Hematopoietic multipotent progenitor cell treated with erythropoietin and hydrocortisone succinate and interleukin-3 and kit ligand, for 8 days (in vitro differentiated cells): ENCODE results near the gene SDHAF3.
"Not testable (repeated sequence)": the region's sequence is repeated elsewhere in the genome, so short reads cannot be mapped to it uniquely, and the experiment has no call there.

Source experiments
- DNase-seq: peaks from one replicate; pipeline ENCODE4 v3.0.0-alpha.2; 2015

Gene SDHAF3

DNA sequence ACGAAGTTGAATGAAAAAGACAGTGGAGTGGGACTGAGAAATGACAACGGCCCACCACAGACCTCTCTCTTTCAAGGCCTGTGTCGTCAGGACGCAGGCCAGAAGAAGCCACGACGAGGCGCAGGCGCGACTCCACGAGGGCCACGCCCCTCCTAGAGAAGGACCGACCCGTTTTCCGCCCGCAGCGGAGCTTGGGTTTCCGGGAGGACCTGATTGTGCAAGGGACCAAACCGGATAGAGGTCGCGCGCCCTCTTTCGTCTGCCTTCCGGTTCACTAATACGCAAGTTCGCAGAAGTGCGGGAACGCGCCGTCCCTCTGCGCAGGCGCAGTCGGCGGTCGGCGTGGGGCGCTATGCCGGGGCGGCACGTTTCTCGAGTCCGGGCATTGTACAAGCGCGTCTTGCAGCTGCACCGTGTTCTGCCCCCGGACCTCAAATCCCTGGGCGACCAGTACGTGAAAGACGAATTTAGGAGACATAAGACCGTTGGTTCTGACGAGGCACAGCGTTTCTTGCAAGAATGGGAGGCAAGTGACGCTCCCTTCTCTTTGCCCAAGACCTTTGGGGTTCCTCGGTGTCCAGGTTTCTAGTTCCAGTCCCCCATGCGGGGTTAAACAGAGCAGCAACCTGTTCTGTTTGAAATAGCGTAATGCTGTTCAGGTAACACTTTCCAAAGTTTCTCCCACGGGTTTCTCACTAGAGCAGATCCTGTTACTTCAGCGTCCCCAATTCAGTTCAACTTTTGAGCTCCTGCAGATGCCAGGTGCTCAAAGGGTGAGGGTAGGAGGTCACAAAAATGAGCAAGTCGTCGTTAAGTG is at the start of gene SDHAF3:
Gene SDHAF3 (plus strand): TSS at position 327 of the 817 bp plus-strand sequence. CDS start 26 bp downstream, at position 353.
- DNase-seq: peak; percentile 98

DNA sequence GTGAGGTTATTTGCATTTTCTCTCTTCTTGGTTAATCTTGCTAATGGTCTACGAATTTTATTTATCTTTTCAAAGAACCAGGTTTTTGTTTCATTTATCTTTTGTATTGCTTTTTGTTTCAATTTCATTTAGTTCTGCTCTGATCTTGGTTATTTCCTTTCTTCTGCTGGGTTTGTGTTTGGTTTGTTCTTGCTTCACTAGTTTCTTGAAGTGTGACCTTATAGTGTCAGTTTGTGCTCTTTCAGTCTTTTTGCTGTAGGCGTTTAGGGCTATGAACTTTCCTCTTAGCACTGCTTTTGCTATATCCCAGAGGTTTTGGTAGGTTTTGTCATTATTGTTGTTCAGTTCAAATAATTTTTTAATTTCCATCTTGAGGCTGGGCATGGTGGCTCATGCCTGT is 45.5 kb upstream of the SDHAF3 start:
- DNase-seq: not testable (repeated sequence)

DNA sequence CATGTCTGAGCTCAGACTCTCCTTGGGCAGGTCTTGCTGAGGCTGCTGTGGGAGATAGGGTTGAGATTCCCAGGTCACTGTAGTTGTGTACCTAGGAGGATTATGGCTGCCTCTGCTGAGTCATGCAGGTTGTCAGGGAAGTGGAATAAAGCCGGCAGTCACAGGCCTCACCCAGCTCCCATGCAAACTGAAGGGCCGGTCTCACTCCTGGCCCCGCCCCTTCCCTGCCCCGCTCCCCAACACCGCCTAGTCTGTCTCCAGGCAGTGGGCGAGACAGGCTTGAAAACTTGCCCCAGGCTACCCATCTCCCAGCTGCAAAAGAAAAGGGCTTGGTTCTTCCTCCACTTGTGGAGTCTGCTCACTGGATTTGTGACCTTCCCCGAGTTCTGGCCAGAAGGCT is 41.6 kb upstream of the SDHAF3 start:
- no peak for DNase-seq

DNA sequence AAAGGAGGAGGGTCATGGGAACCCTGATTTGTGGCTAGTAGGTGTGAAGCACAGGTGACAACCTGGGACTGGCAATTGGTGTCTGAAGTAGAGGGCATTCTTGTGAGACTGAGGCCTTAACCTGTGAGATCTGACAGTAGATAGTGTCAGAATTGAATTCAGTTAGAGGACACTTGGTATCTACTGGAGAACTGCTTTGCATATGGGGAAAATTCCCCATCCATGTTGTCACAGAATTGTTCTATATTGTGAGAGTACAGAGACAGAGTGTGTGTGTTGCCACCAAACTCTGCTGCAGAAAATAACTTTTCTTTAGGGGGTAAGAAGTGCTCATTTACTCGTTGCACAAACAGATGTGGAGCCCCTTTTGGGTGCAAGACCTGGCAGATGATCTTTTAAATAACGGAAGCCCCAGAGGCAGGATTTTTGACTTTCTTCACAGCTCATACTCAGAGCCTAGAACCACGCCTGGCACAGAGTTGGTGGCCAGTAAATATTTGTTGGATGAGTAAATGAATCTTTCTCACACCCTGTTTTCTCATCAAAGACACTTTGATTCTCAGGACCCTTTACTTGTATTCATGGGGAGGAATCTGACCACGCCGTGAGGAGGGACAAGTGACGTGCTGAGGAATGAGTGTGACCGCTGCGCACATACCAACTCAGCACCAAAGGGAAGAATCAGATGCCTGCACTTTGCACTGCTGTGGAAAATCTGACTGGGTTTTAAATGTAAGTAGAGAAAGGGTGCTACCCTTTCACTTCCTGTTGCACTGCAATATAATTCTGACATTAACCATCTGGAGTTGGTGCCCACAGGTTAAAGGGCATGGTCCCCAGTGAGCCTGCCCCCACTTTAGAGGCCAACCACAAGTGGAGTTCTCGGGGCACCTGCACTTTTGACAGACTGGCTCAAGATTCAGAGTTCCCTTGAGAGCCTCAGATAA is 39.2 kb upstream of the SDHAF3 start:
- DNase-seq: no peak

DNA sequence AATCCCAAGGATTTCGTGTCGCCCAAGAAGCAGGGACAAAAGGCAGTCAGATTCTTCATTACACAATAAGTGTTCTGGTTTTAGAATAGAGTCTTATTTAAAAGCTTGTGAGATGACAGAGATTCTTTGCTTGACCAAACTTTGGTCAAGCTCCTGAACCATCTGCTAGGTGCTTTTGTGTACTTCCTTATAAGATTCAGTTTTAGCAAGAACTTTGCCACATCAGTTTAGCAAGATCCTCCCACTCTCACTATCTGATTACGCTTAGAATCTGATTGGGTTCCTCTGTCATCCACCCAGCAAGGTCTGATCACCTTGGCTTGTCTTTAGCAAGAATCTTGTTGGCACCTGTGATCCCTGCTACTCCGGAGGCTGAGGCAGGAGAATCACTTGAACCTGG is 38.2 kb upstream of the SDHAF3 start:
- DNase-seq: no peak

DNA sequence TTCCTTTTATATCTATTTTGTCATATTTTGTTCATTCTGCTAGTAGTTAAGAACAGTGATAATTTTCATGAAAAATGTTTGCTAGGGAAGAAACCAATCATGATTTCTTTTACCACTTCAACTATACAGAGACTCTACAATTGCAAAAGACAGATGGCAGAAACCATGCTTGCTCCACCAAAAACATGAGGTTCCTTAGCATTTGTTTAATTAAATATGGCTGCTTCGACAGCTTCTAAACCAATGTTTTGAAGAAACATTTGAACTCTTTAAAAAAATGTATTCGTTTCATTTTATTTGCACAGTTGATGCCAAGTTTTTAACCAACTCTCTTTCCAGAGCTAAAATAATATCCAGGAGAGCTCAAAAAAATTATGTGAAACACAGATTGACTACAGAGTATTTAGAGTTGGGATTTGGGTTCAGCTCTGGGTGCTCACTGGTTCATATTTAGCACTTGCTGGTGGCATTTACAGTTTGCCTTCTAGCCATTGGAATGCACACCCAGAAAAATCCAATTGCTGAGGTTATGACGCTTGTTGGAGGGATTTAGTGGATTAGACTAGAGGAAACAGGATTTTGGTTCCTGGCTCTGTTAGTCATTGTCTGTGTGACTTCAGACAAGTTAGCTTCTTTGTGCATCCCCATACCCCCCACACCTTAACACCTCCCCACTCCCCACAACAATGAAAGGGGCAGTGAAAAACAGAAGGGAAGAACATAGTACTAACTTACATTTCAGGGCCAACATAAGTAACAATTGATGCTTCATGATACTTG is 35.8 kb upstream of the SDHAF3 start:
- no peak for DNase-seq

DNA sequence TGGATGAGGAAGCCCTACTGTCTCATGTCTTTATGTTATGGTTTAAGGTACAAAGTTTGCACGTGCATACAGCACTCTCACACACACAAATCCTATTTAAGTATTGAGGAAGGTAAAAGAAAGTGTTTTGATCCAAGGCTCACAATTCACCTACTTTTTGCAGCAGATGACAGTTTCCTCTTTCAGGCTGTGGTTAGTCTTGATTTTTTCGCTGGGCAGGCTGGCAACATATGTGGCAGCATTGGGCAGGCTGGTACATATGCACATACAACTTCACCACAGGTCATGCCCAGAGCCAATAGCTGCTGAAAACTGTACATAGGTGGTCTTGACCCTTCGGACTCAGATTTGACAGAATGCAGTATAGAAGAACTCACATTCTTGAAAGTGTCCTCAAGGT is 29.1 kb upstream of the SDHAF3 start:
- DNase-seq: no peak

DNA sequence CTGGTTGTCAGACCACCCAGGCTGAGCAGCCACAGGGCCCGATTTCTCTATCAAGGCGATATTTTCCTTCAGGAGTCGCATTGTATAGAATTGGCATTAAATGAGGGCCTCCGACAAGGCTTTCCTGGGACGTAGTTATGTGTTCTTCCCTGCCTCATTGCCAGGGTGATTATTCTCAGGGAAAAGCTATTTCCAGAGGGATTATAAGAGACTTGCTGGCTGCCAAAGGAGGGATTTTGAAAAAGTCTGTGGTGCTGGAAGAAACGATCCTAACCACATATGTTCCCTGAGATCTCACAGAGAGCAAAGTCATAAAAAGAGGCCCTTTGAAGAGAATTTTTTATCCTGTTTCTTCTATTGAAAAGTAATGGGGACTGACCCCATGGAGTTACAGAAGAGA is 27.7 kb upstream of the SDHAF3 start:
- DNase-seq: no peak

DNA sequence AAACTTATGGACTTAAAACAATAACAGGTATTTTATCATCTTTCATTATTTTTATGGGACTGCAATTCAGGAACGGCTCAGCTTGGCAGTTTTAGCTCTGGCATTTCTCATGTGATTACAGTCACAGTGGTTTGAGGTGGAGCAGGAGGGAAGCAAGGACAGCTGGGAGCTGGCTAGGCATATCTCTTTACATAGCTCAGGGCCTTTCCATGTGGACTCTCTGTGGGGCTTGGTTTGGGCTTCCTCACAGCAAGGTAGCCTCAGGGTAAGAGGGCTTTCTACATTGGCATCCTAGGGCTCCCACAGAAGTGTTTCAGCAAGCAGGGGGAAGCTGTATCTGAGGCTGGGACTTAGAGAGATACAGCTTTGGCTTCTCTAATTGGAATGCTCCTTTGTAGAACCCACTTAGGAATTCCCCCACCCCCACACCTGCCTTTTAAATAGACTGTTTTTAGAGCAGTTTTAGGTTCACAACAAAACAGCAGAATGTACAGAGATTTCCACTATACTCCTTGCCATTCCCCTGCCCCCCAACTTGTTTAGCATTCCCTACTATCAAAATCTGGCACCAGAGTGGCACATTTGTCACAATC is 26.6 kb upstream of the SDHAF3 start:
- DNase-seq: no peak

DNA sequence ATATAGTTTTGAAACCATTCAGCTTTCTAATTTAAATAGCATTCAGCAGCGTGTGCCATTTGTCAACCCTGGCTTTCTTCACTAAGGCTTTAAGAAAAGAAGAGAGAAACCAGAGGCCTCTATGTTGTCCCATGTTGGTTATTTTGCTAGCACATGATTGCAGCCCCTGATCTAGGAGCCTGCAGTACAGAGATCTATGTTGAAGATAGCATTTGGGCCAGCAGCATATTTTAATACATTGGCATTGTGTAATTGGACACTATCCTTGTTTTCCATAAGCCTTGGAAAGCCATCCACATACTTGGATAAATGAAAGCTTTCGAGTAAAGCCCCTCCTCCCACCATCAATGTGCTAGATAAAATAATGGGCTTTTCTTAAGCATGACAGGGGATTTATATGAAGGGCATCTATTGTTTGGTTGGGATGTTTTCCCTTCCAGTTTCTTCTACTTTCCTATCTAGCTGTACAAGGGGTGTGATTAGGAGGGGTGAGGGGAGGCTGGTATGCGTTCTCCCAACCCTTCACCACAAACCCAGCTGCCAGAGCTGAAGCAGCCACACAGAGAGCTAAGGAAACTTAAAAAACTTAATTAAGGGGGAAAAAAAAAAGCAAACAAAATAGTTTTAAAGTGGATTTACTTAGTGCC is 23.1 kb upstream of the SDHAF3 start:
- DNase-seq: no peak

DNA sequence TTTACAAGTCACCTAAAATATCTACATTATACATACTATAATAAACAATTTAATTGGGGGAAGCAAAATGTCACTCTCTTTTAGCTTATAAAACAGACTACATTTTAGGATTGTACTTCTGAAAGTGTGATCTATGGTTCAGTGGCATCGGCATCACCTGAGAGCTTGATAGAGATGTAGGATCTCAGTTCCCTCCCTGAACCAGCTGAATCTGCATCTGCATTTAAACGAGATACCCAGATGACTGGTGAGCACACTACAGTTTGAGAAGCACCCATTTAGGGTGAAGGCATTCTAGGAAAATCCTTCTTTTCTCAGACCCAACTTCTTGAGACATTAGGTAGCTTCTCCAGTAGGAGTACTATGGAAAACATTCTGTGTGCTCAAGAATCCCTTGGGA is 21.5 kb upstream of the SDHAF3 start:
- DNase-seq: no peak

DNA sequence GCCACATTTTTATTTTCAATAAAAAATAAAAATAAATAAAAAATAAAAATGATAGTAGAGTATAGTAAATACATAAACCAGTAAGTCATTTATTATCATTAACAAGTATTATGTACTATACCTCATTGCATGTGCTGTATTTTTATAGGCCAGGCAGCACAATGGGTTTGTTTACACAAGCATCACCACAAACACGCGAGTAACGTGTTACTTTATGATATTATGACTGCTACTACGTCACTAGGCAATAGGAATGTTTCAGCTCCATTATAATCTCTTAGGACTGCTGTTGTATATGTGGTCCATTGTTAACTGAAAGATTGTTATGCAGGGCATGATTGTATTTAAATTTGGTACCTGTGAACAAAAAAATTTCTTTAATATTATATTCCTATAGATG is 20.8 kb upstream of the SDHAF3 start:
- DNase-seq: no peak

DNA sequence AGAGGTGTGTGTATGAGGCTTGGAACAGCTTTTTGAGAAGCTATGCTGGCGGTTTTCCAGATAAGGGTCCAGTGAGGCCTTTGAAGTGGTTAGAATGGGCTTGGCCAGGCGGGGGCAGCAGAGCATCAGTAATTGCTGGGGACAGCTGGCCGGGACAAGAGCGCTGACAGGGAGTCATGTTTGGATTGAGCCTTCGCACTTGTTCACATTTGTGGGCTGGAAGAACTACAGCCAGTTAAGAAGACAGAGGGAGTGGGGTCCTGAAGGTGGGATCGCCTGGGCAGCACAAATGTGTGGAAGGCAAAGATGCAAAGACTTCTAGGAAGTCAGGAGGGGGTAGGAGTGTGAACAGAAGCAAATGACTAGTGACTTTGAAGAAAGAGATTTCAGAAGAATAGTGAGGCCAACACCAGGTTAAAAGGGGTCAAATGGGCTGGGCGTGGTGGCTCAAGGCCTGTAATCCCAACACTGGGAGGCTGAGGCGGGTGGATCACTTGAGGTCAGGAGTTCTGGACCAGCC is 12.7 kb upstream of the SDHAF3 start:
- peak; percentile 84 for DNase-seq

DNA sequence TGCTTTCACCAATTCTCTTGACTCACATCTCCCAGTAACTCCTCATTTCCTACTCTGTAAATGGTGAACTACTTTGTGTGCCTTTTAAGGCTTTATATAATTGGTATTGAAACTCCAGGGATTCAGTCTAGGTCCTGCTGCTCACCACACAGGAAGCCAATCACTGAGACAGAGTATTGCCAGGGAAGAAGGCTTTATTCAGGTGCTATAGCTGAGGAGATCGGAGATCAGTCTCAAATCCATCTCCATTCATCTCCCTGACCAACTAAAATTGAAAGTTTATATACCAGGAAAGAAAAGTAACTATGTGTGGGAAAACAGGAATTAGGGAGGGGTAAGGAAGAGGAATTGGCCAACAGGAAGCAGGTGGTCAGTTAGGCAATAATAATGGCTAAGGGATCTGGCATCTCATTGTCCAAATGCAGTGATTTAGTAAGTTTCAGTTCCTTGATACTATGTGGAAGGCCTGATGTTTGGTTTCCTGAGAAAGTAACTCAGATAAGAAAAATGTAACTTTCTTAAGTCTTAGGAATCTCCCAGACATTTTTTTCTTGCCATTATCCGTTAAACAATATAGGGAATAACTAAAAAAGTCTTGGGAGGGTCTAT is 10.2 kb upstream of the SDHAF3 start:
- no peak for DNase-seq

DNA sequence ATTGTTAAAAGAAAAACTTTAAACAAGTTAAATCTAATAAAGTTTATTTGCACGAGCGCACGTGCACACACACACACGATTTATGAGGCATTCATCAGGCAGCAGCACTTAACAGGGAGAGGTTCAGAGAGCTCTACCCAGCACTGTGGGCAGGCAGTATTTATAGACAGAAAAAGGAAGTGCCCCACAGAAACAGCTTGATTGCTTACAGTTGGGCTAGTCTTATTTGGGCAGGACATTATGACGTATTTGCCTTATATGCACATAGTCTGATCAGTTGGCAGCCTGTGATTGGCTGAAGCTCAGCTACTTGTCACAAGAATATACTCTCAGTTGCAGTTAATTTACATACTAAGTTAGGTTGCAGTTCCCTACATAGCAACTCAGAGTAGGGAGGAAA is 1.2 kb upstream of the SDHAF3 start:
- peak; percentile 33 for DNase-seq

DNA sequence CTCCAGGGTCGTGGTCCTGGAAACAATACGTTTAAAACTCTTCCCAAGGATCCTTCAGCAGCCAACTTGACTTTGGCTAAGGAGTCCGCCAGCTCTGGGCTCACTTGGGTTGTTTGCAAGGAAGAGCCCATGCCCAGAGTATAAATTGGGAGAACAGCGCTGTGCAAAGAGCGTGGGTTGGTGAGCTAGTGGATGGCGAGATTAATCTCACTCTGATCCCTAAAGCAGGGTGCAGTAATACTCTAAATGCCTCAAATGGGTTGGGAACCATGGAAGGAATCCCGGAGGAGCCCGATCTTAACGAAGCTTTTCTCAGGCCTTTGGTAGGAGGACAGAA is 495 bp upstream of the SDHAF3 start:
- DNase-seq: no peak

DNA sequence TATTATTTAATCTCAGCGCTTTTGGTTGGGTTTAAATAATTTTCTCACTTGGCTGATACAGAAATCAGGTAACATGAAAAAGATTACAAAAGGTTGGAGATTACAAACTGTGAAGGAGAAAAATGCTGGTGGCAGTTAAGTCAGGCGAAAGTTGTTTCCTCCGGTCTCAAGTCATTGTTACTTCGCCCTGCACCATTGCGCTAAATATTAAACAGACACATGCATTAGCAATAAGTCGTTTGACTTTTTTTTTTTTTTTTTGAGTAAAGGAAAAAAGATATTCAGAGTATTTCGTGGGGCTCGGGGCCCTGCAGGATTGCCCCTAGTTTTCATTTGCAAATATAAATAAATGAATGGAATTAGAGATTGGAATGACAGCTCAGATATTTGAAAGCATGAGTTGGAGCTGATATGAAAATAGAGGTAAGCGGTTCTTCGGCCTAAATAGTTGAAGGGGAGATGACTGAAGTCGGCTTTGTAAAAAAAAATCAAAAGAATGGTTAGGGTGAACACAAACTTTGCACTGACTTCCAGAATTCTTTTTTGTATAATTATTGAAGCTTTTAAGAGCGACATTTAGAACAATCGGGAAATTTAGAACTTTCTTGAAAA is 914 bp downstream of the SDHAF3 start:
- DNase-seq: peak; percentile 49

DNA sequence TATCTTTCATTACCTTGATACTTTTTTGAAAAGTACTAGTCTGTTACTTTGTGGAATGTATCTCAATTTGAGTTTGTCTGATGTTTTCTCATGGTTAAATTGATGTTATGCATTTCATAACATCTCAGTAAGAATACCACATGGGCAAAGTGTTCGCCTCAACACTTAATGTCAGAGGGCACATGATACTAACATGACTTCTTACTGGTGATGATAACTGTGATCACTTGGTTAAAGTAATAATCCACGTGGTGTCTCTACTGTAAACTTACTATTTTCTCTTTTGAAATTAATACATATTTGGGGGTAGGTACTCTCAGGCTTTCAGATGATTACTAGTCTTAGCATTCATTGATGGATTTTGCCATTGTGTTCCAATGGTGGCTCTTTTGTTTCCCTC is 2.2 kb downstream of the SDHAF3 start:
- no peak for DNase-seq

DNA sequence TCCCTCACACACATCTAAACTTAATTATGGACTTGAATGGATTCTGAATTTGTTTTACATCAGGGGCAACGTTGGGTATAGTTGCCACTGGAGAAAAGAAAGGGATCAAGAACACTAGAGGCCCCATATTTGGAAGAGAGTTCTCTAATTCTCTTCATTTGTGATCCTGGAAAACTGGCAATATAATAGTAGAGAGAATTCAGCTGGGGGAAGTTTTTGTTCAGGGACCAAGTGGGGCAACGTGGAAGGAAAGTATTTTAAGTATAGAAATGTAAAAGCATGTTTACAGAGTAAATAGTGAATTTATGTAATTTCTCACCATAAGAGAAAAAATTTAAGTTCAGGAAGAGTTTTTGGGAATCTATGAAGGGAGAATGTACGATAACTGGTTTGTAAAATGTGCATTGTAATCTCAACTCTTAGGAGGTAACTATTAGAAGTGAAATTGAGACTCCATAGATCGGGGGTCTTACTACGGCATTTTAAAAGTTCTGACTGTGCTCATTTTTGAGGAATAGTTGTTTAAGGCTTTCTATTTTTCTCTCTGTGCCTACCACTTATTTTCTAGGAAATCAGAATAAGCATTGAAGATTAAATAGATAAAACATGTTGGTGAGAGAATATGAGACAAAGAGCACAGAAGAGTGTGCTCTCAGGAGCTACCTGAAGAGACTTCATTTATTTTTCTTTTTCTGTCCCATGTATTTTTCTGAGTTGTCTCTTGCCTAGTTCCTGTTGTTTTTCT is 3.4 kb downstream of the SDHAF3 start:
- DNase-seq: no peak

DNA sequence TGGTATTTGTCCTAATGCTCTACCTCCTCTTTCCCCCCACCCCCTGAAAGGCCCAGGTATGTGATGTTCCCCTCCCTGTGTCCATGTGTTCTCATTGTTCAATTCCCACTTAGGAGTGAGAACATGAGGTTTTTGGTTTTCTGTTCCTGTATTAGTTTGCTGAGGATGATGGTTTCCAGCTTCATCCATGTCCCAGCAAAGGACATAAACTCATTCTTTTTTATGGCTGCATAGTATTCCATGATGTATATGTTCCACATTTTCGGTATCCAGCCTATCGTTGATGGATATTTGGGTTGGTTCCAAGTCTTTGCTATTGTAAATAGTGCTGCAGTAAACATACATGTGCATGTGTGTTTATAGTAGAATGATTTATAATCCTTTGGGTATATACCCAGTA is 5.6 kb downstream of the SDHAF3 start:
- DNase-seq: not testable (repeated sequence)
